HEK293 (cell line): ENCODE results near the gene CXADR.

Experiments
- BCL11A ChIP-seq: fragments of 450-650 bp; formaldehyde crosslinking; IDR thresholded peaks from 2 replicates; pipeline ENCODE4 v1.5.1; 2016; ENCODE audit warnings: low read depth, missing biosample characterization, missing genetic modification characterization
- GLI4 ChIP-seq: fragments of 450-650 bp; formaldehyde crosslinking; IDR thresholded peaks from 2 replicates; pipeline ENCODE4 v1.5.1; 2016; ENCODE audit warnings: missing biosample characterization, missing genetic modification characterization
- KLF10 ChIP-seq: fragments of 450-650 bp; IDR thresholded peaks from 2 replicates; pipeline ENCODE4 v1.5.1; 2018; ENCODE audit warnings: missing biosample characterization, mild to moderate bottlenecking, missing genetic modification characterization
- OSR2 ChIP-seq: fragments of 450-650 bp; formaldehyde crosslinking; IDR thresholded peaks from 2 replicates; pipeline ENCODE4 v1.5.1; 2016; ENCODE audit warnings: missing biosample characterization, missing genetic modification characterization
- TCF7L2 ChIP-seq: IDR thresholded peaks from 2 replicates; pipeline ENCODE4 v1.6.1; 2011; ENCODE audit warnings: low read depth, mild to moderate bottlenecking, inconsistent platforms, low read length, moderate library complexity, borderline replicate concordance
- ZEB2 ChIP-seq: fragments of 450-650 bp; formaldehyde crosslinking; IDR thresholded peaks from 2 replicates; pipeline ENCODE4 v1.5.1; 2016; ENCODE audit warnings: missing biosample characterization, missing genetic modification characterization
- ZFP3 ChIP-seq: fragments of 450-650 bp; formaldehyde crosslinking; IDR thresholded peaks from 2 replicates; pipeline ENCODE4 v1.5.1; 2016; ENCODE audit warnings: low read depth, missing biosample characterization, missing genetic modification characterization
- ZNF169 ChIP-seq: fragments of 450-650 bp; formaldehyde crosslinking; IDR thresholded peaks from 2 replicates; pipeline ENCODE4 v1.5.1; 2016; ENCODE audit warnings: missing biosample characterization, missing genetic modification characterization
- ZNF311 ChIP-seq: fragments of 450-650 bp; formaldehyde crosslinking; IDR thresholded peaks from 2 replicates; pipeline ENCODE4 v1.5.1; 2017; ENCODE audit warnings: missing biosample characterization, missing genetic modification characterization, borderline replicate concordance
- ZNF350 ChIP-seq: fragments of 450-650 bp; formaldehyde crosslinking; IDR thresholded peaks from 2 replicates; pipeline ENCODE4 v1.5.0; 2017; ENCODE audit warnings: missing biosample characterization, mild to moderate bottlenecking, missing genetic modification characterization
- ZNF354C ChIP-seq: fragments of 450-650 bp; formaldehyde crosslinking; IDR thresholded peaks from 2 replicates; pipeline ENCODE4 v1.5.1; 2016; ENCODE audit warnings: missing biosample characterization, missing genetic modification characterization, low read depth, borderline replicate concordance
- ZNF366 ChIP-seq: fragments of 450-650 bp; formaldehyde crosslinking; conservative IDR thresholded peaks from 2 replicates; pipeline ENCODE4 v1.5.1; 2016; ENCODE audit warnings: missing biosample characterization, missing genetic modification characterization
- ZNF416 ChIP-seq: fragments of 450-650 bp; formaldehyde crosslinking; IDR thresholded peaks from 2 replicates; pipeline ENCODE4 v1.5.1; 2016; ENCODE audit warnings: missing biosample characterization, missing genetic modification characterization
- ZNF48 ChIP-seq: fragments of 450-650 bp; formaldehyde crosslinking; IDR thresholded peaks from 2 replicates; pipeline ENCODE4 v1.5.1; 2016; ENCODE audit warnings: missing biosample characterization, missing genetic modification characterization
- ZNF530 ChIP-seq: fragments of 450-650 bp; formaldehyde crosslinking; IDR thresholded peaks from 2 replicates; pipeline ENCODE4 v1.5.1; 2016; ENCODE audit warnings: low read depth, missing biosample characterization, missing genetic modification characterization
- ZNF544 ChIP-seq: fragments of 450-650 bp; formaldehyde crosslinking; IDR thresholded peaks from 2 replicates; pipeline ENCODE4 v1.5.0; 2017; ENCODE audit warnings: missing biosample characterization, missing genetic modification characterization
- ZNF549 ChIP-seq: fragments of 450-650 bp; IDR thresholded peaks from 2 replicates; pipeline ENCODE4 v1.5.1; 2018; ENCODE audit warnings: missing biosample characterization, missing genetic modification characterization, mild to moderate bottlenecking, inconsistent platforms, moderate library complexity
- ZNF555 ChIP-seq: fragments of 450-650 bp; formaldehyde crosslinking; conservative IDR thresholded peaks from 2 replicates; pipeline ENCODE4 v1.5.1; 2017; ENCODE audit warnings: missing biosample characterization, mild to moderate bottlenecking, missing genetic modification characterization, inconsistent platforms
- ZNF571 ChIP-seq: fragments of 450-650 bp; formaldehyde crosslinking; IDR thresholded peaks from 2 replicates; pipeline ENCODE4 v1.5.0; 2017; ENCODE audit warnings: missing biosample characterization, missing genetic modification characterization
- ZNF585B ChIP-seq: fragments of 450-650 bp; formaldehyde crosslinking; IDR thresholded peaks from 2 replicates; pipeline ENCODE4 v1.5.1; 2016; ENCODE audit warnings: missing biosample characterization, missing genetic modification characterization
- ZNF596 ChIP-seq: fragments of 450-650 bp; IDR thresholded peaks from 2 replicates; pipeline ENCODE4 v1.5.0; 2018; ENCODE audit warnings: missing biosample characterization, mild to moderate bottlenecking, missing genetic modification characterization, moderate library complexity
- ZNF600 ChIP-seq: fragments of 450-650 bp; formaldehyde crosslinking; IDR thresholded peaks from 2 replicates; pipeline ENCODE4 v1.5.1; 2016; ENCODE audit warnings: missing biosample characterization, missing genetic modification characterization
- ZNF624 ChIP-seq: fragments of 450-650 bp; formaldehyde crosslinking; IDR thresholded peaks from 2 replicates; pipeline ENCODE4 v1.5.1; 2017; ENCODE audit warnings: missing biosample characterization, missing genetic modification characterization
- ZNF658 ChIP-seq: fragments of 450-650 bp; formaldehyde crosslinking; IDR thresholded peaks from 2 replicates; pipeline ENCODE4; 2016; ENCODE audit warnings: missing biosample characterization, missing genetic modification characterization
- ZNF664 ChIP-seq: fragments of 450-650 bp; formaldehyde crosslinking; IDR thresholded peaks from 2 replicates; pipeline ENCODE4 v1.5.1; 2016; ENCODE audit warnings: missing biosample characterization, missing genetic modification characterization
- ZNF707 ChIP-seq: fragments of 450-650 bp; formaldehyde crosslinking; IDR thresholded peaks from 2 replicates; pipeline ENCODE4 v1.5.1; 2016; ENCODE audit warnings: missing biosample characterization, missing genetic modification characterization
- ZNF76 ChIP-seq: fragments of 450-650 bp; formaldehyde crosslinking; IDR thresholded peaks from 2 replicates; pipeline ENCODE4; 2016; ENCODE audit warnings: low read depth, missing biosample characterization, missing genetic modification characterization, borderline replicate concordance
- ZNF792 ChIP-seq: fragments of 450-650 bp; formaldehyde crosslinking; IDR thresholded peaks from 2 replicates; pipeline ENCODE4 v1.5.1; 2016; ENCODE audit warnings: missing biosample characterization, missing genetic modification characterization
- ZNF830 ChIP-seq: fragments of 450-650 bp; IDR thresholded peaks from 2 replicates; pipeline ENCODE4 v1.5.0; 2018; ENCODE audit warnings: missing biosample characterization, missing genetic modification characterization, low read depth, mild to moderate bottlenecking, moderate library complexity
- ZSCAN16 ChIP-seq: fragments of 450-650 bp; formaldehyde crosslinking; IDR thresholded peaks from 2 replicates; pipeline ENCODE4 v1.5.1; 2016; ENCODE audit warnings: missing biosample characterization, missing genetic modification characterization
- TF ChIP-seq, protein P1 (sequence below): fragments of 450-650 bp; formaldehyde crosslinking; IDR thresholded peaks from 2 replicates; pipeline ENCODE4 v1.5.1; 2016; ENCODE audit warnings: missing biosample characterization, missing genetic modification characterization
- TF ChIP-seq, protein P2 (sequence below): fragments of 450-650 bp; formaldehyde crosslinking; IDR thresholded peaks from 2 replicates; pipeline ENCODE4 v1.5.0; 2017; ENCODE audit warnings: missing biosample characterization, missing genetic modification characterization, borderline replicate concordance
- TF ChIP-seq, protein P3 (sequence below): fragments of 450-650 bp; formaldehyde crosslinking; IDR thresholded peaks from 2 replicates; pipeline ENCODE4 v1.5.1; 2017; ENCODE audit warnings: missing biosample characterization, missing genetic modification characterization
- TF ChIP-seq, protein P4 (sequence below): IDR thresholded peaks from 2 replicates; pipeline ENCODE4 v1.6.1; 2011; ENCODE audit warnings: mild to moderate bottlenecking, low read depth, low read length, borderline replicate concordance
- TF ChIP-seq, protein P5 (sequence below): fragments of 450-650 bp; IDR thresholded peaks from 2 replicates; pipeline ENCODE4 v1.5.1; 2018; ENCODE audit warnings: missing biosample characterization, mild to moderate bottlenecking, missing genetic modification characterization

CXADR gene

DNA sequence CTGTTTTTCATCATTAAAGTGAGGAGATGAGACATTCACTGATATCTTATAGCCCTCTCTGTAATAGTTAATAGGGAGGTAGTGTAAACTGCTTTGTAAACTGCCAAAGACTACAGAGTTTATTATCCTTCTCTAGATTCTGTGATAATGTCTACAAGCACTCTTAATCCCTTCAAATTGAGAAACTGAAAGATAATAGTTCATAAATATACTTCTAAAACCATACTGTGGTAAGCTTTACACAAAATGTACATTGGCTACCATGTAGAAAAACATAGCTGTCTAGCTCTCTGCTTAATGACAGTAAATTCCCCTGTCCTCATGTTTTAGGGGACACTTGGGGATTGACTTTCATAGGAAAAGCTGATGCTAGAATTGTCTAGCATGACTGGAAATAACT, 39.6 kb downstream of the CXADR start (continued):
- TF ChIP-seq, protein P1, sequence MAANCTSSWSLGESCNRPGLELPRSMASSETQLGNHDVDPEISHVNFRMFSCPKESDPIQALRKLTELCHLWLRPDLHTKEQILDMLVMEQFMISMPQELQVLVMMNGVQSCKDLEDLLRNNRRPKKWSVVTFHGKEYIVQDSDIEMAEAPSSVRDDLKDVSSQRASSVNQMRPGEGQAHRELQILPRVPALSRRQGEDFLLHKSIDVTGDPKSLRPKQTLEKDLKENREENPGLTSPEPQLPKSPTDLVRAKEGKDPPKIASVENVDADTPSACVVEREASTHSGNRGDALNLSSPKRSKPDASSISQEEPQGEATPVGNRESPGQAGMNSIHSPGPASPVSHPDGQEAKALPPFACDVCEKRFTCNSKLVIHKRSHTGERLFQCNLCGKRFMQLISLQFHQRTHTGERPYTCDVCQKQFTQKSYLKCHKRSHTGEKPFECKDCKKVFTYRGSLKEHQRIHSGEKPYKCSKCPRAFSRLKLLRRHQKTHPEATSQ = no peak
- no peak for TF ChIP-seq ZNF600 (tag by site-specific recombination)
- peak; percentile 97 for TF ChIP-seq OSR2 (tag by site-specific recombination)
- no peak for TF ChIP-seq ZNF350
- no peak for TF ChIP-seq ZNF596 (tag by site-specific recombination)
- no peak for TF ChIP-seq ZNF549 (tag by site-specific recombination)
- TF ChIP-seq, protein P2, sequence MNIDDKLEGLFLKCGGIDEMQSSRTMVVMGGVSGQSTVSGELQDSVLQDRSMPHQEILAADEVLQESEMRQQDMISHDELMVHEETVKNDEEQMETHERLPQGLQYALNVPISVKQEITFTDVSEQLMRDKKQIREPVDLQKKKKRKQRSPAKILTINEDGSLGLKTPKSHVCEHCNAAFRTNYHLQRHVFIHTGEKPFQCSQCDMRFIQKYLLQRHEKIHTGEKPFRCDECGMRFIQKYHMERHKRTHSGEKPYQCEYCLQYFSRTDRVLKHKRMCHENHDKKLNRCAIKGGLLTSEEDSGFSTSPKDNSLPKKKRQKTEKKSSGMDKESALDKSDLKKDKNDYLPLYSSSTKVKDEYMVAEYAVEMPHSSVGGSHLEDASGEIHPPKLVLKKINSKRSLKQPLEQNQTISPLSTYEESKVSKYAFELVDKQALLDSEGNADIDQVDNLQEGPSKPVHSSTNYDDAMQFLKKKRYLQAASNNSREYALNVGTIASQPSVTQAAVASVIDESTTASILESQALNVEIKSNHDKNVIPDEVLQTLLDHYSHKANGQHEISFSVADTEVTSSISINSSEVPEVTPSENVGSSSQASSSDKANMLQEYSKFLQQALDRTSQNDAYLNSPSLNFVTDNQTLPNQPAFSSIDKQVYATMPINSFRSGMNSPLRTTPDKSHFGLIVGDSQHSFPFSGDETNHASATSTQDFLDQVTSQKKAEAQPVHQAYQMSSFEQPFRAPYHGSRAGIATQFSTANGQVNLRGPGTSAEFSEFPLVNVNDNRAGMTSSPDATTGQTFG = no peak
- no peak for TF ChIP-seq ZFP3
- no peak for TF ChIP-seq ZSCAN16
- no peak for TF ChIP-seq ZNF544
- TF ChIP-seq ZNF830 (tag by site-specific recombination) = no peak
- no peak for TF ChIP-seq ZNF555 (tag by site-specific recombination)
- no peak for TF ChIP-seq ZNF664 (tag by site-specific recombination)
- TF ChIP-seq KLF10 (tag by site-specific recombination) = peak; percentile 33; the same call in 1 of the 2 replicates
- no peak for TF ChIP-seq ZNF792 (tag by site-specific recombination)
- TF ChIP-seq ZNF707 = no peak
- no peak for TF ChIP-seq ZNF624
- TF ChIP-seq, protein P3, sequence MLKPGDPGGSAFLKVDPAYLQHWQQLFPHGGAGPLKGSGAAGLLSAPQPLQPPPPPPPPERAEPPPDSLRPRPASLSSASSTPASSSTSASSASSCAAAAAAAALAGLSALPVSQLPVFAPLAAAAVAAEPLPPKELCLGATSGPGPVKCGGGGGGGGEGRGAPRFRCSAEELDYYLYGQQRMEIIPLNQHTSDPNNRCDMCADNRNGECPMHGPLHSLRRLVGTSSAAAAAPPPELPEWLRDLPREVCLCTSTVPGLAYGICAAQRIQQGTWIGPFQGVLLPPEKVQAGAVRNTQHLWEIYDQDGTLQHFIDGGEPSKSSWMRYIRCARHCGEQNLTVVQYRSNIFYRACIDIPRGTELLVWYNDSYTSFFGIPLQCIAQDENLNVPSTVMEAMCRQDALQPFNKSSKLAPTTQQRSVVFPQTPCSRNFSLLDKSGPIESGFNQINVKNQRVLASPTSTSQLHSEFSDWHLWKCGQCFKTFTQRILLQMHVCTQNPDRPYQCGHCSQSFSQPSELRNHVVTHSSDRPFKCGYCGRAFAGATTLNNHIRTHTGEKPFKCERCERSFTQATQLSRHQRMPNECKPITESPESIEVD (tag by site-specific recombination) = peak; percentile 37; the same call in 1 of the 2 replicates
- no peak for TF ChIP-seq ZNF366 (tag by site-specific recombination)
- TF ChIP-seq, protein P4, sequence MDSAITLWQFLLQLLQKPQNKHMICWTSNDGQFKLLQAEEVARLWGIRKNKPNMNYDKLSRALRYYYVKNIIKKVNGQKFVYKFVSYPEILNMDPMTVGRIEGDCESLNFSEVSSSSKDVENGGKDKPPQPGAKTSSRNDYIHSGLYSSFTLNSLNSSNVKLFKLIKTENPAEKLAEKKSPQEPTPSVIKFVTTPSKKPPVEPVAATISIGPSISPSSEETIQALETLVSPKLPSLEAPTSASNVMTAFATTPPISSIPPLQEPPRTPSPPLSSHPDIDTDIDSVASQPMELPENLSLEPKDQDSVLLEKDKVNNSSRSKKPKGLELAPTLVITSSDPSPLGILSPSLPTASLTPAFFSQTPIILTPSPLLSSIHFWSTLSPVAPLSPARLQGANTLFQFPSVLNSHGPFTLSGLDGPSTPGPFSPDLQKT = no peak
- no peak for TF ChIP-seq ZNF585B (tag by site-specific recombination)
- no peak for TF ChIP-seq ZNF76
- no peak for TF ChIP-seq ZNF571 (tag by site-specific recombination)
- TF ChIP-seq ZNF354C (tag by site-specific recombination) = no peak
- 0 out of 2 replicates have a peak, but pooled peaks have one; percentile 19 for TF ChIP-seq ZEB2 (tag by site-specific recombination)
- TF ChIP-seq ZNF658 = no peak
- TF ChIP-seq TCF7L2 = 0 out of 2 replicates have a peak, but pooled peaks have one; percentile 21
- 0 out of 2 replicates have a peak, but pooled peaks have one; percentile 47 for TF ChIP-seq BCL11A (tag by site-specific recombination)
- TF ChIP-seq ZNF48 = no peak
- TF ChIP-seq ZNF311 = no peak
- TF ChIP-seq, protein P5, sequence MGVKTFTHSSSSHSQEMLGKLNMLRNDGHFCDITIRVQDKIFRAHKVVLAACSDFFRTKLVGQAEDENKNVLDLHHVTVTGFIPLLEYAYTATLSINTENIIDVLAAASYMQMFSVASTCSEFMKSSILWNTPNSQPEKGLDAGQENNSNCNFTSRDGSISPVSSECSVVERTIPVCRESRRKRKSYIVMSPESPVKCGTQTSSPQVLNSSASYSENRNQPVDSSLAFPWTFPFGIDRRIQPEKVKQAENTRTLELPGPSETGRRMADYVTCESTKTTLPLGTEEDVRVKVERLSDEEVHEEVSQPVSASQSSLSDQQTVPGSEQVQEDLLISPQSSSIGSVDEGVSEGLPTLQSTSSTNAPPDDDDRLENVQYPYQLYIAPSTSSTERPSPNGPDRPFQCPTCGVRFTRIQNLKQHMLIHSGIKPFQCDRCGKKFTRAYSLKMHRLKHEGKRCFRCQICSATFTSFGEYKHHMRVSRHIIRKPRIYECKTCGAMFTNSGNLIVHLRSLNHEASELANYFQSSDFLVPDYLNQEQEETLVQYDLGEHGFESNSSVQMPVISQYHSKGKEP (tag by site-specific recombination) = peak; percentile 37; the same call in 1 of the 2 replicates
- TF ChIP-seq ZNF416 = no peak
- no peak for TF ChIP-seq ZNF530 (tag by site-specific recombination)
- no peak for TF ChIP-seq GLI4 (tag by site-specific recombination)
- no peak for TF ChIP-seq ZNF169
